NCI-H460 (cell line): ENCODE results near the gene STRIP2. TPM values are rescaled to one million over a fixed set of nuclear protein-coding genes. Genes with fewer than 3 reads are reported as not detected.
"Not testable (repeated sequence)": the region's sequence is repeated elsewhere in the genome, so short reads cannot be mapped to it uniquely, and the experiment has no call there.

Experiments used
- DNase-seq: peaks from one replicate; pipeline ENCODE4 v3.0.0-alpha.2; 2016; ENCODE audit warnings: low read depth; ENCODE audit errors: extremely low read depth
- small RNA-seq, 2 experiments: library from RNA; depleted of rRNA; stranded (forward); fragments of <200 nt; gene quantifications; one replicate each; pipeline ENCODE3, GENCODE V24; 2014
- total RNA-seq: library from RNA; depleted of rRNA; stranded (reverse); fragments of >200 nt; shearing (Covaris generic); gene quantifications from 2 replicates; pipeline ENCODE4 v1.2.3, GENCODE V29; 2014; rRNA removed

The STRIP2 gene
- total RNA-seq, 1 experiment from 2014 or later = 1.7 TPM

- no peak for DNase-seq
Measured at GRCh38 chr7:129523924-129524323, 89.7 kb downstream of the STRIP2 start.

DNA sequence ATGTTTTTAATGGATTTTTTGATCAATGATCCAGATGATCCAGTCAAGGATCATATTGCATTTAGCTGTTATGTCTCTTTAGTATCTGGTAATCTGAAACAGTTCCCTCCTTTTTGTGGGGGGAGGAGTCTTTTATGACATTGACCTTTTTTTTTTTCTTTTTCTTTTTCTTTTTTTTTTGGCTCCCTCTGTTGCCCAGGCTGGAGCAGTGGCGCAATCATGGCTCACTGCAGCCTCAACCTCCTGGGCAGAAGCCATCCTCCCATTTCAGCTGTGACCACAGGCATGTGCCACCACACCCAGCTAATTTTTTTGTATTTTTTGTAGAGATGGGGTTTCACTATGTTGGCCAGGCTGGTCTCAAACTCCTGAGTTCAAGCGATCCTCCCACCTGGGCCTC lies 90.2 kb downstream of the STRIP2 start:
- DNase-seq = not testable (repeated sequence)

- no peak for DNase-seq
Measured at GRCh38 chr7:129525225-129525862, 91.1 kb downstream of the STRIP2 start.

DNA sequence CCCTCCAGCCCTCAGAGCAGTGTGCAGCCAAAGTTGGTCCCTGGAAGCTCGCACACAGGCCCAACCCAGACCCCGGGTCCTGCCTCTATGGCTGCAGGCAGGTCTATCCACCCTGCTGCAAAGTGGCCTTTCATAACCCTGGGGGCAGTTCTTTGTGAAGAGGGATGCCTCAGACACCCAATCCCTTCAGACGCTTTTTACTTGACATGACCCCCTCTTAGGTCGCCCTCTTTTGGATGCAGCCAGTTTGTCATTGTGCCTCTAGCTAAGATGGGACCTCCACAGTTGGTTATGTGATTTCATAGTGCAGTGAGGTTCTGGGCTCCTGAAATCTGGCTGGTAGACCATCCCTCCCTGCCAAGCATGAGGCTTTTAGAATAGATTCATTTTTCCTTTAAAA lies 95.4 kb downstream of the STRIP2 start:
- DNase-seq = no peak

DNA sequence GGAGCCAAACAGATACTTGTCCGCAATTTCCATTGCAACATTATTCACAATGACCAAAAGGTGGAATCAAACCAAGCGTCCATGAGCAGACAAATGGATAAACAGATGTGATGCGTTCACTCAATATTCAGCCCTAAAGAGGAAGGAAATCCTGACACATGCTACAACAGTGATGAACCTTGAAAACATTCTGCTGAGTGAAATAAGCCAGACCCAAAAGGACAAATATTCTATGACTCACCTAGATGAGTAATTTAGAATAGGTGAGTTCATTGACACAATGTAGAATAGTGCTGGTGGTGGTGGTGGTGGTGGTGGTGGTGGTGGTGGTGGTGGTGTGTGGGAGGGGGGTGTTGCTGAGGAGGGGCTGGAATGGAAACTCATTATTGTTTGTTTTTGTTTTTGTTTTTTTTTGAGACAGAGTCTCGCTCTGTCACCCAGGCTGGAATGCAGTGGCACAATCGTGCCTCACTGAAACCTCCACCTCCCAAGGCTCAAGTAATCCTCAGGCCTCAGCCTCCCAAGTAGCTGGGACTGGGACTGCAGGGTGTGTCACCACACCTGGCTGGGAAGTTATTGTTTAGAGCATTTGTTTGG lies 96.7 kb downstream of the STRIP2 start:
- DNase-seq = no peak

- DNase-seq = no peak
Measured at GRCh38 chr7:129531721-129532120, 97.5 kb downstream of the STRIP2 start.

GRCh38 chr7:129532375-129532774 lies 98.1 kb downstream of the STRIP2 start:
- DNase-seq = no peak

DNA sequence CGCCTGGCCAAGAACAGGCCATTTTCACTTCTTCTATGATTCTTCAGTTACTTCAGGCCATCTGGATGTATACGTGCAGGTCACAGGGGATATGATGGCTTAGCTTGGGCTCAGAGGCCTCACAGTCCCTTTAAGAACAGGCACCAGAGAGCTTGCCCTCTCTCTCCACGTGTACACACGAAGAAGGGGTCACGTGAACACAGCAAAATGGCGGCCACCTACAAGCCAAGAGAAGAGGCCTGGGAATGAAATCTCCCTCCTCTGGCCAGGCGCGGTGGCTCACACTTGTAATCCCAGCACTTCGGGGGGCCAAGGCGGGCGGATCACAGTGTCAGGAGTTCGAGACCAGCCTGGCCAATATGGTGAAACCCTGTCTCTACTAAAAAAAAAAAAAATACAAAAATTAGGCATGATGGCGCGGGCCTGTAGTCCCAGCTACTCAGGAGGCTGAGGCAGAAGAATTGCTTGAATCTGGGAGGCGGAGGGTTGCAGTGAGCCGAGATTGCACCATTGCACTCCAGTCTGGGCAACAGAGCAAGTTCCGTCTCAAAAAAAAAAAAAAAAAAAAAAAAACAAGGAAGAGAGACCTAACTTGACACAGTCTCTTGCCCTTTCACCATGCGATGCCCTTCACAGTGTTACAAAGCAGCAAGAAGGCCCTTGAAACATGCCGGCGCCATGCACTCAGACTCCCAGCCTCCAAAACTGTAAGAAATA lies 100.5 kb downstream of the STRIP2 start:
- DNase-seq = not testable (repeated sequence)

DNA sequence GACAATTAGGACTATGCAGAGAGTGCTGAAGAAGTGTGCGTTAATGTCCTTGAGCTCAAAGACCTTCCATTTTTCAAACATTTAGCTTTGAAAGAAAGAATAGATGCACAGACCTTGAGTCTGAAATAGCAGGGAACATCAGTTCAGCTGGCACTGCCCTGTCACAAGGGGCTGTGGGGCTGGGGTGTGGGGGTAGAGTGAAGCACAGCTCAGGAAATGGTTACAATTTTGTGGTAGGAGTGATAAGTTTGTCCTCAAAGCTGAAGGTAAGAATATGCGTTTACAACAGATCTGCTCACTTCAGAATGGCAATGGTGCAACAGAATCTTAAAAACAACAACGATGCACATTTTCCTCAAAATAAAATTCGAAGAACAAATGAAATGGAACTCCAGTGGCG lies 101.7 kb downstream of the STRIP2 start:
- DNase-seq = no peak

GRCh38 chr7:129536323-129536722 lies 102.1 kb downstream of the STRIP2 start:
- no peak for DNase-seq

Small RNA genes lying within 50 kb of the gene (small RNA-seq; reads per million reads assigned to genes)
- gene AC009244.1 (0 to 0.06 reads per million in 2 experiments), gene RNU1-72P (0 reads per million in 2 experiments), gene SNRPGP3 (0 reads per million in 2 experiments)

Other genes with a start within 250 kb of the STRIP2 start
- gene SMO, start 245.8 kb upstream of the STRIP2 start, total RNA-seq = 7.1 and 7.9 TPM in 2 replicates
- 22.1 and 23.5 TPM in 2 replicates for gene AHCYL2, start 209.4 kb upstream of the STRIP2 start, total RNA-seq
- gene SMKR1, start 68.1 kb downstream of the STRIP2 start, total RNA-seq = 4.4 and 4.6 TPM in 2 replicates
- 14.8 and 14.9 TPM in 2 replicates for gene NRF1, start 177.3 kb downstream of the STRIP2 start, total RNA-seq